NCI-H128 (cell line): ENCODE results near the gene CLCA2.
"Not testable (repeated sequence)": the region's sequence is repeated elsewhere in the genome, so short reads cannot be mapped to it uniquely, and the experiment has no call there.

Experiments used
- DNase-seq: peaks from one replicate; lab custom pipeline; 2025; ENCODE audit not compliant: unreplicated experiment; lab: John Stamatoyannopoulos, UW

CLCA2 gene

DNA sequence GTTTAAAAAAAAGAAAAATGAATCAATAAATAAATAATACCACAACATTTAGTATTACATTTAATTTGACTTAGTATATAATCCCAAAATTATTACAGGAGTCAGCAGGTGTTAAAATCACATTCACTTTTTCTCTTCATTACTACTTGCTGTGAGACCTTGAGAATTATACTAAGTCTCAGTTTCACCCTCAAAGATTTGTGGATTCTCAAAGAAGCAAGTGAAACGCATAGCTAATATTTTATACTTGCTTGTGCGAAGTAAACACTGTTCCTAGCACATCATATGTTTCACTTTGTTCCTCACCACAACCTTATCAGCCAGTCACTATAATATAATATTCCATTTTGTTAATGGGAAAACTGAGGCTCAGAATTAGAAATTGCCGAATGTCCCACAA is 48.8 kb downstream of the CLCA2 start:
- no peak for DNase-seq

DNA sequence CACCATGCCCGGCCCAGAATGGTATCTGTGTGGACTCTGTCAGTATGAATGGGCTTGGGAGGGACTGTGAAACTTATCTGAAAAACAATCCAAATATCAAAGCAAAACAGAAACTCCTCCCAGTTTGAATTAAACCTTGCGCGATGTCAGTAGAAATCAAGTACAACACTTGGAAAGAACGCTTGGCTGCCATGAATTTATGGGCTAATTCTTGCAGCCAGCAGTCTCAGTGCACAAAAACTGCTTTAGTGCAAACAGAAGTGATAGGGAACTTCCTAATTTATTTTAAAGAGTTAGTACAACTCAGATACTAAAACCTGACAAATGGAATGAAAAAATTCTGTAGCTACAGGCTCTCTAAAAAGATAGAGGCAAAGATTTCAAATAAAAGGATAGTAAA is 53.3 kb downstream of the CLCA2 start:
- DNase-seq, result no peak

GRCh38 chr1:86477682-86478081 is 53.7 kb downstream of the CLCA2 start:
- DNase-seq, result no peak

GRCh38 chr1:86478416-86479156 is 54.6 kb downstream of the CLCA2 start:
- DNase-seq, result no peak

DNA sequence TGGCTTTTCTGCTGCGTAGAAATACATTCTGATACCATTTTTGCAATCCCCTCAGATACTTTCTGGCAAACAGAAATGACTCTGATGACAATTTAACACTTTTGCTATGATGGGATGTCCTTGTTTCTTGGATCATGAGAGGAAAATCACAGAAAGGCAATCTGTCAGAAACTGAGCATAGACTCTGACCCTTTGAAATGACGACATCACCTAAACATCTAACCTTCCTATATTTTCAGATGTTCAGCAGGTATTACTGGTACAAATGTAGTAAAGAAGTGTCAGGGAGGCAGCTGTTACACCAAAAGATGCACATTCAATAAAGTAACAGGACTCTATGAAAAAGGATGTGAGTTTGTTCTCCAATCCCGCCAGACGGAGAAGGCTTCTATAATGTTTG is 58.0 kb downstream of the CLCA2 start:
- DNase-seq, result no peak

GRCh38 chr1:86487131-86487810 is 63.3 kb downstream of the CLCA2 start:
- no peak for DNase-seq

DNA sequence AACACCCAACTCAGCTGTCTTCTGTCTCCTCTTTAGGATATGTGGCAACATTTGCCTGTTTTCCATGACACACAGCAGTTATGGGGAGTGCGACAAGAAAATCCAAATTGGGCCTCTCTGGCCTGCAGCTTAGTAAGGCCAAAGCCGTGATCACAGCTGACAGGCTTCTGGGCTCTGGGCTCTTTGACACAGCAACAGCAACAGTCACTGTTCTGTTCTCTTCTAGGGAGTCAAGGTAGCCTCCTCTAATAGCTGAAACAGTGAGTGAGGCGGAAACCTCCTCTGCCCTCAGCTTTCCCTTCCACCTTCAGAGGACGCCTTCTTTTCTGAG is 63.8 kb downstream of the CLCA2 start:
- no peak for DNase-seq

GRCh38 chr1:86489242-86489878 is 65.4 kb downstream of the CLCA2 start:
- no peak for DNase-seq

- DNase-seq, result no peak
Observed at GRCh38 chr1:86491171-86491950, 67.4 kb downstream of the CLCA2 start.

DNA sequence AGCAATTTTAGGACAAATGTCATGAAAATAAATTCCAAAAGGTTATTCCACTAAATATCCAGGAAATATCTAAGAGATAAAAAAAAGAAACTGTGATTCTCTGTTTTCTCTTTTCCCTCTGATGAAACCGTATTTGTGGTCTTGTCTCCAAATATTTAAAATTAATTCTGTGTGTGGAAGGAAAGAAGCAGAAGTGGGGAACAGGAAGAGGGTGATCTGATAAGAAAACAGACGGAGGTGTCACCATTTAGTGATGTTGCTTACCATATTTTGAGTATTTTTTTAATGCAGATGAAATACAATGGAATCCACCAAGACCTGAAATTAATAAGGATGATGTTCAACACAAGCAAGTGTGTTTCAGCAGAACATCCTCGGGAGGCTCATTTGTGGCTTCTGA is 74.3 kb downstream of the CLCA2 start:
- no peak for DNase-seq

DNA sequence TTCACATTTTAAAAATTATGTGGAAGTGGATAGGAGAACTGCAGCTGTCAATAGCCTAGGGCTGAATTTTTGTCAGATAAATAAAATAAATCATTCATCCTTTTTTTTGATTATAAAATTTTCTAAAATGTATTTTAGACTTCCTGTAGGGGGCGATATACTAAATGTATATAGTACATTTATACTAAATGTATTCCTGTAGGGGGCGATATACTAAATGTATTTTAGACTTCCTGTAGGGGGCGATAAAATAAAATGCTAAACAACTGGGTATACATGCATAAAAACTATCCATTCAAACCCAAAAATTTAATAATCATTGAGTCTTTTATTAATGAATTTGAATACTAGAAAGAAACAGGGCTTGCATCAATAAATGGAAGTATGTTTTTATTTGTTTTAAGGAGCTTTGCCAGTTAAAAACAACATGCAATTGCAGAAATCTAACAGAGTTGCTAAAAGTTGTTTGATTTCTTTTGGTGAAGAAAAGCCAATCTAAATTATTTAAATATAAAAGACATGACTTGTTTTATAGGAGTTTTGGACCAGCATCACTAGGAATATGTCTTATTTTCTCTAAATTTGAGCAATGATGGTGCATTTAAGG is 76.1 kb downstream of the CLCA2 start:
- no peak for DNase-seq

- no peak for DNase-seq
Observed at GRCh38 chr1:86500714-86501113, 76.7 kb downstream of the CLCA2 start.

GRCh38 chr1:86502125-86502646 is 78.2 kb downstream of the CLCA2 start:
- not testable (repeated sequence) for DNase-seq

GRCh38 chr1:86502721-86503405 is 78.9 kb downstream of the CLCA2 start:
- no peak for DNase-seq

DNA sequence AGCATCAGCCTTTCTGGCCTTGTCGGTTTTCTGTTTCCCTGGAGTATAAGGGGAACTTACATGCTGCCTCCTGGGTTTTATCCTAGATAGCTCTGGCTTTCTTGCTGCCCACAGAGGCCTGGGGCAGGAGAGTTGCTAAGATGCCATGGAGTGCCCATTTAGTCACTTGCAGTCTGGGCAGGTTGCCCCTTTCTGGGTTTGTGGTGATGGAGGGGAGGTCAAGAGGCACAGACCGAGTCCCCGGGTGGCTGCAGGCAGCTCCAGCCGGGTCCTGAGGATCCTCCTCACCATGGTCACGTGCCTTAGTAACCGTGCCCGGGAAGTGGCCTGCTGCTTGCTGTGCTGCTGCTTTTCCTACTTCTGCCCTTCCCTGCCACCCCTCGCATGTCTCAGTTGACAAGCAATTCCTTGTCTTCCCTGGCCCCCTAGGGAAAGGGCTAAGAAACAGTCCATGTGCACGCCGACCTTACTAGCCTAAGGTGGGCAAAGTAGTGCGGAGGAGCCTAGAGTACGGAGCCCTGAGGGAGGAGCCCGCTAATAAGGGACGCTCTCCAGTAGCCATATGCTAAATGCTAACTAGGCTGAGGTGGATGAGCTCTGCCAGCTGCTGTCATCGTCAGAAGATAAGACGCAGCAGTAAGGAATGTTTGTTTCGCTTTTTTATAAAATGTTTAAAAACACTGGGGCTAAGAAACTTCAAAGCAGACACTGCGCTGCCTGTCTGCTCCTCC is 79.6 kb downstream of the CLCA2 start:
- no peak for DNase-seq

- no peak for DNase-seq
Observed at GRCh38 chr1:86504137-86504479, 80.1 kb downstream of the CLCA2 start.

DNA sequence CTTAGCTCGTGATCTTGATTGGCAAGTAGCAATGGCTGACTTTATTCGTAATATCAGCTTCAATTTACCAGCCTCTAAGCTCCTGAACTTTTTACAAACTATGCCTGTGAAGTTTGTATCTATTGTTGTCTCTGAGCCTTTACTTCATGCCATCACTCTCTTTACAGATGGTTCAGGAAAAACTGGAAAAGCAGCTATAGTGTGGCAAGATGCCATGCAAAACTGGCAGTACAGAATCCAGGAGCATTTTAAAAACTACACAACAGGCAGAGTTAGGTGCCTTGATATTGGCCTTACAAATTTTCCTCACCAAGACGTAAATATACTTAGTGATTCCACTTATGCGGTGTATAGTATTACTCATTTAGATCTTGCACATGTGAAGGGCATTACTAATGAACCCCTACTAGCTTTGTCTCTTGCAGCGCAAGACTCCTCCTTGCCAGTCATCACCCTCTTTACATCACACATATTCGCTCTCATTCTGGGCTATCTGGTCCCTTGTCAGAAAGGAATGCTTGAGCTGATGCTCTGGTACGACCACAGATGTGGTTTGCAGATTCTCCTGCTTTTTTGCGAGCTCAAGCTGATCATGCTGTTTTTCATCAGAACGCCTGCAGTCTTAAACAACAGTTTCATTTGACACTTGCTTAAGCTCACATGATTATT is 81.1 kb downstream of the CLCA2 start:
- no peak for DNase-seq

DNA sequence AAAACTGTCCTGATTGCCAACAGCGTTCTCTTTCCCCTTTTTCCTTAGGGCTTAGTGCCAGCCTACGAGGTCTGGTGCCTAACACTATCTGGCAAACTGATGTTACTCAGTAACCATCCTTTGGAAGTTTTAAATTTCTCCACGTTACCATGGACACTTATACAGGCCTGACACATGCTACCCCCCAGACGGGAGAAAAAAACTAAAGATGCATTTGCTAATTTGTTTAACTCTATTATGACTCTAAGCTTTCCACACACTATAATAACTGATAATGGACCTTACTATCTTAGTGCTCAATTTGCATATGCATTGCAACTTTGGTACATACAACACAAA is 81.6 kb downstream of the CLCA2 start:
- no peak for DNase-seq
